HG03469 (cell line): ENCODE data around the gene ZNF566.
A peak's percentile ranks its signal among the peaks of the same experiment; 100 is the strongest.
"Not testable (repeated sequence)": the region's sequence is repeated elsewhere in the genome, so short reads cannot be mapped to it uniquely, and the experiment has no call there.

ENCODE experiments used
- ATAC-seq: cut with Tn5 transposase; IDR thresholded peaks from one replicate; pipeline ENCODE4 v1.9.1; 2021; ENCODE audit warnings: mild to moderate bottlenecking, moderate library complexity, moderate number of reproducible peaks; ENCODE audit not compliant: unreplicated experiment

The ZNF566 gene

GRCh38 chr19:36489118-36489919, at the start of gene ZNF566:
TSS of gene ZNF566 (minus strand) at chr19:36489561. CDS start at chr19:36476557, 13,004 bp downstream.
- ATAC-seq = peak; percentile 68

GRCh38 chr19:36528921-36529518, 39.7 kb upstream of the ZNF566 start:
- no peak for ATAC-seq

- peak; percentile 67 for ATAC-seq
Observed at GRCh38 chr19:36528194-36528920, 39.0 kb upstream of the ZNF566 start, which contains the start of gene ZNF260. TSS of gene ZNF260 (minus strand) at chr19:36528271. CDS start at chr19:36515238, 13,033 bp downstream.

- no peak for ATAC-seq
Observed at GRCh38 chr19:36527873-36528193, 38.5 kb upstream of the ZNF566 start.

GRCh38 chr19:36527341-36527740, 38.0 kb upstream of the ZNF566 start:
- ATAC-seq = no peak

- ATAC-seq = no peak
Observed at GRCh38 chr19:36526581-36526980, 37.2 kb upstream of the ZNF566 start.

- no peak for ATAC-seq
Observed at GRCh38 chr19:36524617-36525016, 35.3 kb upstream of the ZNF566 start.

- no peak for ATAC-seq
Observed at GRCh38 chr19:36514012-36514612, 24.8 kb upstream of the ZNF566 start.

- ATAC-seq = no peak
Observed at GRCh38 chr19:36508325-36508724, 19.0 kb upstream of the ZNF566 start.

GRCh38 chr19:36501973-36502372, 12.6 kb upstream of the ZNF566 start:
- no peak for ATAC-seq

- ATAC-seq = no peak
Observed at GRCh38 chr19:36497001-36497400, 7.6 kb upstream of the ZNF566 start.

GRCh38 chr19:36492689-36493453, 3.5 kb upstream of the ZNF566 start:
- not testable (repeated sequence) for ATAC-seq

GRCh38 chr19:36490846-36491245, 1.5 kb upstream of the ZNF566 start:
- ATAC-seq = not testable (repeated sequence)

GRCh38 chr19:36489920-36490415, 607 bp upstream of the ZNF566 start:
- ATAC-seq = peak; percentile 36

GRCh38 chr19:36488846-36489117, 579 bp downstream of the ZNF566 start:
- no peak for ATAC-seq

- ATAC-seq = no peak
Observed at GRCh38 chr19:36488118-36488845, 1.1 kb downstream of the ZNF566 start.

- ATAC-seq = no peak
Observed at GRCh38 chr19:36483653-36484052, 5.7 kb downstream of the ZNF566 start.

- ATAC-seq = no peak
Observed at GRCh38 chr19:36482876-36483275, 6.5 kb downstream of the ZNF566 start.

GRCh38 chr19:36460046-36460445, 29.3 kb downstream of the ZNF566 start:
- no peak for ATAC-seq

GRCh38 chr19:36456831-36457230, 32.5 kb downstream of the ZNF566 start:
- ATAC-seq = no peak
